ENCODE results near the gene GDA. TPM values are rescaled to one million over a fixed set of nuclear protein-coding genes. Genes with fewer than 3 reads are reported as not detected.
"Not testable (repeated sequence)": the region's sequence is repeated elsewhere in the genome, so short reads cannot be mapped to it uniquely, and the experiment has no call there.

Gene GDA
- total RNA-seq, 2 donors from 2014 or later = 22.2 to 23.0 TPM

DNA sequence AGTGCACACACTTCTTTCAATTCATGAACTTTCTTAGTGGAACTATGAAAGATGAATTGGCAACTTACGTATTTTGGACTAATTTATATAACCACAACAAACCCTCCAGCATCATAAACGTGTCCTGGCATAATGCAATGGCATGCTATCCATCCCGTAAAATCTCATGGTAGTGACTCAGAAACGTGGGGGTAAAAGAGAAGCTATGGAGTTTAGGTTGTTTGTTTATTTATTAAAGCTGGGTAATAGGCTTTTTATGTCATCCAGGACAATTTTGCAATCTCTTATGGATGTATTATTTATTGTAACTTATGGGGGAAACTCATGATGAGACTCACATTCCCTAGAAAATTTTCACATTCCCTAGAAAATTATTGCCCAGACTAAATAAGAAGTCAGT lies 106.3 kb downstream of the GDA start:
- Histone ChIP-seq H3K27me3 (no peaks in the 10 kb centered on the region), H3K27ac (no peak overlapping the region), H3K4me3 (no peak overlapping the region), H3K4me1 (no peaks in the 10 kb centered on the region), H3K36me3 (no peaks in the 10 kb centered on the region), H3K9me3 (no peaks in the 10 kb centered on the region), H3K9ac (ENCODE audit: low read depth in 2 of 2, low read length in 2 of 2) (no peak overlapping the region)
- TF ChIP-seq, protein P1, sequence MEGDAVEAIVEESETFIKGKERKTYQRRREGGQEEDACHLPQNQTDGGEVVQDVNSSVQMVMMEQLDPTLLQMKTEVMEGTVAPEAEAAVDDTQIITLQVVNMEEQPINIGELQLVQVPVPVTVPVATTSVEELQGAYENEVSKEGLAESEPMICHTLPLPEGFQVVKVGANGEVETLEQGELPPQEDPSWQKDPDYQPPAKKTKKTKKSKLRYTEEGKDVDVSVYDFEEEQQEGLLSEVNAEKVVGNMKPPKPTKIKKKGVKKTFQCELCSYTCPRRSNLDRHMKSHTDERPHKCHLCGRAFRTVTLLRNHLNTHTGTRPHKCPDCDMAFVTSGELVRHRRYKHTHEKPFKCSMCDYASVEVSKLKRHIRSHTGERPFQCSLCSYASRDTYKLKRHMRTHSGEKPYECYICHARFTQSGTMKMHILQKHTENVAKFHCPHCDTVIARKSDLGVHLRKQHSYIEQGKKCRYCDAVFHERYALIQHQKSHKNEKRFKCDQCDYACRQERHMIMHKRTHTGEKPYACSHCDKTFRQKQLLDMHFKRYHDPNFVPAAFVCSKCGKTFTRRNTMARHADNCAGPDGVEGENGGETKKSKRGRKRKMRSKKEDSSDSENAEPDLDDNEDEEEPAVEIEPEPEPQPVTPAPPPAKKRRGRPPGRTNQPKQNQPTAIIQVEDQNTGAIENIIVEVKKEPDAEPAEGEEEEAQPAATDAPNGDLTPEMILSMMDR (IDR thresholded peaks at IDR 0.05) = no peak
- DNase-seq = no peak
- intact Hi-C loops (cut with DNase I) = no loop called here

DNA sequence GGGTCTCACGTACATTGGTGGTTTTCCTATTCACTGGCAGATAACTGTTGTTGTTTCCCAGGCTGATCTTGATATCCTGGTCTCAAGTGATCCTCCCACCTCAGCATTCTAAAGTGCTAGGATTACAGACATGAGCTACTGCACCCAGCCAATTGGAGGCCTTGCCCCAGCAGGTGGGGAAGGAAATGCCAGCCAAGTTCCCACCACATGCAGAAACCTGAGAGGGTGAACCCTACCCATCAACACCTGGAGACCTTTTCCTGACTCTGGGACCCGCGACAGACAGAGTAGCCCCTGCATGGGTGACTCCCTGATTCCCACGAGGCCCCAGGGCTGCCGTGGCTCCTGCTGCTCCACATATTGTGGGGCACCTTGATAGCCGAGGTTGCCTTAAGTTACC lies 107.7 kb downstream of the GDA start:
- H3K36me3 ChIP-seq = no peaks in the 10 kb centered on the region
- no peak for DNase-seq
- no peaks in the 10 kb centered on the region for H3K4me1 ChIP-seq
- no peak overlapping the region for H3K4me3 ChIP-seq
- intact Hi-C loops (cut with DNase I) = no loop called here
- TF ChIP-seq, protein P1 (IDR thresholded peaks at IDR 0.05) = no peak
- no peak overlapping the region for H3K27ac ChIP-seq
- H3K9ac ChIP-seq (ENCODE audit: low read depth in 2 of 2, low read length in 2 of 2) = no peak overlapping the region
- H3K27me3 ChIP-seq = no peaks in the 10 kb centered on the region
- H3K9me3 ChIP-seq = no peaks in the 10 kb centered on the region

DNA sequence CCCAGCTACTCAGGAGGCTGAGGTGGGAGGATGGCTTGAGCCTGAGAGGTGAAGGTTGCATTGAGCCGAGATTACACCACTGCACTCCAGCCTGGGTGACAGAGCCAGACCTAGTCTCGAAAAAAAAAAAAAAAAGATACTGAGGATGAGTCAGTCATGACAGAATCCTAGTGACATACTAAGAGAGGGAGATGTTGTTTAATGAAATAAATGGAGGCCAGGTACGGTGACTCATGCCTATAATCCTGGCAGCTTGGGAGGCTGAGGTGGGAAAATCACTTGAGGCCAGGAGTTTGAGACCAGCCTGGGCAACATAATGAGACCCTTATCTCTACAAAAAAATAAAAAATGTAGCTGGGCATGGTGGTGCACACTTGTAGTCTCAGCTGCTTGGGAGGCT lies 108.6 kb downstream of the GDA start:
- Histone ChIP-seq H3K27ac (no peak overlapping the region), H3K9ac (ENCODE audit: low read depth in 2 of 2, low read length in 2 of 2) (no peak overlapping the region), H3K9me3 (no peaks in the 10 kb centered on the region), H3K4me1 (no peaks in the 10 kb centered on the region), H3K36me3 (no peaks in the 10 kb centered on the region), H3K27me3 (no peaks in the 10 kb centered on the region), H3K4me3 (no peak overlapping the region)
- intact Hi-C loops (cut with DNase I) = no loop called here
- DNase-seq = no peak
- TF ChIP-seq, protein P1 (IDR thresholded peaks at IDR 0.05) = no peak

DNA sequence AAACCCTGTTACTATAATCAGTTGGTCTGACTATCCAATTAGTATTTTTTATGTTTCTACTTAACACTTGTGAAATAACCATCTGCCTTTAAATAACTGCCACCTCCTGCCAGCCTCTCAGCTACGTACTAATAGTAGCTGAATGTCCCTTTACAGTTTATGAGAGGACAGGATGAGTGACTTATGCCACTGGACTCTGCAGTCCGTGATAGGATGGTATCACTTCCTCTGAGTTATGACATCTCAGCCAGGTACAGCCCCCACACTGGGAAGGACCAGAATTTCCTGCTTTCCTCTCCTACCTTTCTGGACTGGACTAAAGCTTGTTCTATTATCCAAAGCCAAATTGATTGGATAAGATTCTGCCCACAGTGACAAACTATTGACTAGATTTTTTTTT lies 112.8 kb downstream of the GDA start:
- no peak overlapping the region for H3K9ac ChIP-seq (ENCODE audit: low read depth in 2 of 2, low read length in 2 of 2)
- intact Hi-C loops (cut with DNase I) = no loop called here
- DNase-seq = no peak

DNA sequence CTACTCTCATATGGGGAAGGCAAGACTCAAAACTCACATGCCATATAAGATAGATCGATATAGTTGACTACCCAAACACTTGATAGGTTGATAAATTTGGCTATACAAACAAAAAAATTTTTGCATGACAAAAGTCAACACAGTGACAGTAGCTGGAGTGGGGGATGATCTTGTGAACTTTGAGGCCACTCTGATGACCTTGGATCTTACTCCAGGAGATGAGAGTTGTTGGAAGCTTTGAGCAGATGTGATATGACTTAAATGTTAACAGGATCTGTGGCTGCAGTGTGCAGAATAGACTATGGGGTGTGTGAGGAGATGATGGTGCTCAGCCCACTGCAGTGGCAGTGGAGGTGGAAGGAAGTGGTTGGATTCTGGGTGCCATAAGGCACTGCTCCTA lies 114.3 kb downstream of the GDA start:
- Histone ChIP-seq H3K9ac (ENCODE audit: low read depth in 2 of 2, low read length in 2 of 2) (no peak overlapping the region), H3K4me3 (no peak overlapping the region), H3K27ac (no peak overlapping the region), H3K9me3 (no peaks in the 10 kb centered on the region), H3K27me3 (no peaks in the 10 kb centered on the region), H3K4me1 (no peaks in the 10 kb centered on the region), H3K36me3 (no peaks in the 10 kb centered on the region)
- intact Hi-C loops (cut with DNase I) = no loop called here
- TF ChIP-seq, protein P1 (IDR thresholded peaks at IDR 0.05) = no peak
- no peak for DNase-seq

More for the DNA sequence above, 112.8 kb downstream of the GDA start:
- no peak overlapping the region for H3K4me3 ChIP-seq
- no peaks in the 10 kb centered on the region for H3K36me3 ChIP-seq
- H3K9me3 ChIP-seq = no peaks in the 10 kb centered on the region
- no peaks in the 10 kb centered on the region for H3K4me1 ChIP-seq
- H3K27ac ChIP-seq = no peak overlapping the region
- no peaks in the 10 kb centered on the region for H3K27me3 ChIP-seq
- TF ChIP-seq, protein P1 (IDR thresholded peaks at IDR 0.05) = no peak

DNA sequence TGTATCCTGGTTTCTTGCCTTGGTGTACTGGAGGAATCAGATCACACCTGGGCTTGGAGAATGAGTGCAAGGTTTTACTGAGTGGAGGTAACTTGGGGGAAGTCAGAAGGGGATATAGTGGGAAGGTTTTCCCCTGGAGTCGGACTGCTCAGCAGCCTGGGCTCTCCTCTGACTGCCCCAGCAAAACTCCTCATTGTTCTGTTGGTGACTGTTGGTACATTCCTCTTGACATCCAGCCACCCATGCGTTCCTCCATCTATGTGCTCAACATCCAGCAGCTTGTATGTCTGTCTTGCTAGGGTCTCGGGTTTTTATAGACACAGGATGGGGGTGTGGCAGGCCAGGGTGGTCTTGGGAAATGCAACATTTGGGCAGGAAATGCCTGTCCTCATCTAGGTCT lies 119.7 kb downstream of the GDA start:
- Histone ChIP-seq H3K27me3 (no peaks in the 10 kb centered on the region), H3K9ac (ENCODE audit: low read depth in 2 of 2, low read length in 2 of 2) (no peak overlapping the region), H3K36me3 (no peaks in the 10 kb centered on the region), H3K27ac (no peak overlapping the region), H3K9me3 (no peaks in the 10 kb centered on the region), H3K4me3 (no peak overlapping the region), H3K4me1 (no peaks in the 10 kb centered on the region)
- DNase-seq = no peak
- intact Hi-C loops (cut with DNase I) = no loop called here
- TF ChIP-seq, protein P1 (IDR thresholded peaks at IDR 0.05) = no peak

DNA sequence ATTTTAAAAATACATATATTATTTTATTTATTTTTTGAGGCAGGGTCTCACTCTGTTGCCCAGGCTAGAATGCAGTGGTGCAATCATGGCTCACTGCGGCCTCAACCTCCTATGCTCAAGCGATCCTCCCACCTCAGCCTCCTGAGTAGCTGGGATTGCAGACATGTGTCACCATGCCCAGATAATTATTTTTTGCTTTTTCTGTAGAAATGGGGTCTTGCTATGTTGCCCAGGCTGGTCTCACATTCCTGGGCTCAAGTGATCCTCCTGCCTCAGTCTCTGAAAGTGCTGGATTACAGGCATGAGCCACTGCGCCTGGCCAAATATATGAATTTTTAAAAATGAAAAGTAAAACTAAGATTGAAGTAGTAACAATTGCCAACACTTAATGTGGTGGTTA lies 121.1 kb downstream of the GDA start:
- not testable (repeated sequence) for H3K27me3 ChIP-seq; H3K4me1 ChIP-seq; H3K9me3 ChIP-seq; H3K9ac ChIP-seq (ENCODE audit: low read depth in 2 of 2, low read length in 2 of 2); H3K4me3 ChIP-seq; H3K36me3 ChIP-seq; DNase-seq; H3K27ac ChIP-seq
- intact Hi-C loops (cut with DNase I) = loop anchor here (5.0 to 10.0 kb wide), 2 partner anchors 68 to 456 kb away; no protein-coding TSS in a partner anchor
